Progenitor cell of endocrine pancreas (in vitro differentiated cells): ENCODE measurements around the gene LATS2. TPM values are rescaled to one million over a fixed set of nuclear protein-coding genes. Genes with fewer than 3 reads are reported as not detected.

ENCODE experiments used
- DNase-seq: peaks from one replicate; pipeline ENCODE4 v3.0.0; 2021; ENCODE audit warnings: low spot score; ENCODE audit not compliant: unreplicated experiment
- H3K27ac Mint-ChIP-seq: 2 replicates; pipeline ENCODE4 v1.8.0; 2021; ENCODE audit warnings: mild to moderate bottlenecking, moderate library complexity, mixed read lengths
- H3K27me3 Mint-ChIP-seq: 2 replicates; pipeline ENCODE4 v1.8.0; 2021; ENCODE audit warnings: mixed read lengths
- H3K36me3 Mint-ChIP-seq: 2 replicates; pipeline ENCODE4 v1.8.0; 2022; ENCODE audit warnings: mixed read lengths; ENCODE audit not compliant: insufficient read depth
- H3K4me1 Mint-ChIP-seq: 2 replicates; pipeline ENCODE4 v1.8.0; 2021; ENCODE audit warnings: low read depth, mixed read lengths
- H3K4me3 Mint-ChIP-seq: 2 replicates; pipeline ENCODE4 v1.8.0; 2021; ENCODE audit warnings: low read depth, mild to moderate bottlenecking, moderate library complexity, mixed read lengths
- H3K9me3 Mint-ChIP-seq: 2 replicates; pipeline ENCODE4 v1.8.0; 2021; ENCODE audit warnings: low read depth, mixed read lengths
- CTCF ChIP-seq: fragments of 200-600 bp; sonication (generic); IDR thresholded peaks from one replicate; pipeline ENCODE4 v1.5.0; 2021; ENCODE audit warnings: antibody characterized with exemption, mild to moderate bottlenecking; ENCODE audit not compliant: unreplicated experiment
- total RNA-seq: library from RNA; stranded (reverse); gene quantifications from 2 replicates; pipeline ENCODE4 v1.2.1, GENCODE V29; 2021

LATS2 gene
- total RNA-seq, 1 donor from 2014 or later = 15.2 TPM

- Mint-ChIP-seq H3K27me3 (no peaks in the 10 kb centered on the region), H3K4me3 (no peak overlapping the region), H3K9me3 (no peaks in the 10 kb centered on the region), H3K4me1 (no peaks in the 10 kb centered on the region), H3K36me3 (peaks cover 16% of the 10 kb centered on the region), H3K27ac (no peak overlapping the region)
- TF ChIP-seq CTCF = no peak
- no peak for DNase-seq
Measured at GRCh38 chr13:20980899-20981298, 80.5 kb downstream of the LATS2 start.

DNA sequence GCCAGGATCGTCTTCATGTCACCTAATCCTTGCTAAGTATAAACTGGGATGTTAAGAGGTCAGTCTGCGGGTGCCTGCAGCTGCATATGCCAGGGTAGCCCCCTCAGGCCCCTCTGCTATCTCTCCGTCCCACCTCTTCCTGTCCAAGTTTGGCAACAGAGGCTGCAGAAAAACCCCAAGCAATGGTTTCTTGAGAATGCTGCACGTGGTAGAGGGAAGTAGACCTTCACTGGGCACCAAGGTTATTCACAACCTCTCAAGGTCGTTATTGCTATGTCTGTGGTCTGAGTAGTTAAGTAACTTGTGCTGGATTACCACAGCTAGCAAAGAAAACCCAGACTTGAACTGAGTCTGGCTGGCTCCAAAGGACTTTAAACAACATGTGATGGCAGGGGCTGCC is 81.0 kb downstream of the LATS2 start:
- Mint-ChIP-seq H3K36me3 (peaks cover 16% of the 10 kb centered on the region), H3K4me1 (no peaks in the 10 kb centered on the region)

DNA sequence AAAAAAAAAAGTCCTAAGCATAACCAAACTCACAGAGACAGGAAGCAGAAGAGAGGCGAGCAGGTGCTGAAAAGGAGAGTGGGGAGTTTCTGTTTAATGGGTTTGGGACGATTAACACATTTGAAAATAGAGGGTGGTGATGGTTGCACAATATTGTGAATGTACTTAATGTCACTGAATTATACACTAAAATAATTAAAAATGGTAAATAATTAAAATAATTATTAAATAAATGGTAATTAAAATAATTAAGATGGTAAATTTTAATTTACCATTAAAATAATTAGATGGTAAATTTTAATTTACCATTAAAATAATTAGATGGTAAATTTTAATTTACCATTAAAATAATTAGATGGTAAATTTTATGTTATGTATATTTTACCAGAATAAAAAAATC is 84.0 kb downstream of the LATS2 start:
- TF ChIP-seq CTCF = no peak
- no peak overlapping the region for H3K27ac Mint-ChIP-seq
- no peak overlapping the region for H3K4me3 Mint-ChIP-seq
- H3K36me3 Mint-ChIP-seq = peaks cover 27% of the 10 kb centered on the region
- no peaks in the 10 kb centered on the region for H3K9me3 Mint-ChIP-seq
- H3K4me1 Mint-ChIP-seq = no peaks in the 10 kb centered on the region
- DNase-seq = no peak
- no peaks in the 10 kb centered on the region for H3K27me3 Mint-ChIP-seq

More for the DNA sequence above, 81.0 kb downstream of the LATS2 start:
- no peak overlapping the region for H3K27ac Mint-ChIP-seq
- TF ChIP-seq CTCF = no peak
- H3K4me3 Mint-ChIP-seq = no peak overlapping the region
- no peaks in the 10 kb centered on the region for H3K27me3 Mint-ChIP-seq
- no peak for DNase-seq
- no peaks in the 10 kb centered on the region for H3K9me3 Mint-ChIP-seq

DNA sequence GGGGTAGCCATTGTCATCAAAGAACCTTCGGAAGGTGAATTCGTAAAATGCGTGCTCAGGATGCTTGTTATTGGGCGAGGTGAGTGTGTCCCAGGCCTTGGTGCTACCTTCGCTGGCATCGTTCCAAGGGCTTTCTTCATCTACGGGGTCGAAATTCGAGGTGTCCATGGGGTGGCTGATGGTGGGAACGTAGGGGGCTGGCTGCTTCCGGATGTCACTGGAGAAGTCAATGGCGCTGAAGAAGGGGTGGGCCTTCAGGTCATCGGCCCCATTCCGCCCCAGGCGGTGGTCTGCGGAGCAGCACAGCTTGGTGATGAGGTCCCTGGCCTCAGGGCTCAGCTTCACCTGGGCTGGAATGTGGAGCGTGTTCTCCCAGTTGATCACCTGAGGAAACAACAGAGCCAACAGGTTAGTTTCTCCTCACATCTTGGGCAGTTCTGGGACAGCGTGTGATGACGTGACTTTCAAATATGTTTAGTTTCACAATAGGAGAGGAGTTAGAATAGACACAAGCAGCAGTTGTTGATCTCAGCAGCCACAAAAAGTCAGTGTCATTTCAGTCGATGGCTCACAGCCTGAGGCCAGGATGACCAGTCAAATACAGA is 86.3 kb downstream of the LATS2 start:
- H3K4me1 Mint-ChIP-seq = no peaks in the 10 kb centered on the region
- no peak overlapping the region for H3K27ac Mint-ChIP-seq

DNA sequence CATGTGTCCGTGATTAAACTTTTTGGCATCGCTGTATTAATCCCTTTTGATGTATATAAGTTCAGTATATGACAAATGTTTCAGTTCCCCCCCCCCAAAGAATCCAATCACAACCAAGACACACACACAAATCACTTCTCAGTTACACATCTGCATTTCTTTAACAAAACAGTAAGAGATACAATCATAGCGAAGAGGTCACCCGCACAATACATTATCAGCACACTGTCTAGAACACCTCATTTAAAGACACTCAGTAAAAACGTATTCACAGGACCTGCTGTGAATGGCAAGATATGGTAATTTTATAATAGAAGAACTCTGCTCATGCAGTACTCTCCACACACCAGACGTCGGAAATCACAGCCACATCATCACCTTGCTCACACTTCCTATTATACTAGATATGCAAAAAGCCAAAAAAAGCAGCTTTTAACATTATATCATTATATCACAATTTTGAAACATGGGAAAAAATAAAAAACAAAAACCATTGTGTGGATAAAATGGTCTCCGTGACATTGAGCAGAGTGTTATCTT is 87.4 kb downstream of the LATS2 start:
- Mint-ChIP-seq H3K27me3 (no peaks in the 10 kb centered on the region), H3K27ac (no peak overlapping the region), H3K4me1 (no peaks in the 10 kb centered on the region), H3K9me3 (no peaks in the 10 kb centered on the region), H3K4me3 (no peak overlapping the region), H3K36me3 (peaks cover 20% of the 10 kb centered on the region)
- TF ChIP-seq CTCF = no peak
- no peak for DNase-seq

More for the DNA sequence above, 86.3 kb downstream of the LATS2 start:
- TF ChIP-seq CTCF = no peak
- H3K27me3 Mint-ChIP-seq = no peaks in the 10 kb centered on the region
- no peaks in the 10 kb centered on the region for H3K9me3 Mint-ChIP-seq
- DNase-seq = no peak
- H3K36me3 Mint-ChIP-seq = peaks cover 20% of the 10 kb centered on the region
- H3K4me3 Mint-ChIP-seq = no peak overlapping the region
